ENCODE data around the gene UBE2L3.

DNA sequence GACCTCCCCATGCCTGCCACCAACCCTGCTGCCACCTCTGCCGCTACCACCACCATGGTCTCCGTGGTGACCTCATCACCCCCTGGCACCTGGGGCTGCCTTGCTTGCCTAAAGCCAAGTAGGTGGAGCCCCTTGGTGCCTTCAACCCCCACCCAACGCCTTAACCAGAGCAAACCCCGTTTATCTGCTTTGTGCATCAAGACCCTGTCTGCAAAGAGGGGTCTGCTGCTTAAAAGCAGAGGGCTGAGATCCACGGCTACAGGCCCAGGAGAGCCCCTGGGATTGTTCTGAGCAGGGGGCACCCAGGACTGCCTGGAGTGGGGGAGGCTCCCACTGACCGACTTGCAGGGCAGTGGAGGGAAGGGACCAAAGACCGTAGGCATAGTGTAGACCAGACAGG lies 93.4 kb downstream of the UBE2L3 start:
- TF ChIP-seq, protein P1, sequence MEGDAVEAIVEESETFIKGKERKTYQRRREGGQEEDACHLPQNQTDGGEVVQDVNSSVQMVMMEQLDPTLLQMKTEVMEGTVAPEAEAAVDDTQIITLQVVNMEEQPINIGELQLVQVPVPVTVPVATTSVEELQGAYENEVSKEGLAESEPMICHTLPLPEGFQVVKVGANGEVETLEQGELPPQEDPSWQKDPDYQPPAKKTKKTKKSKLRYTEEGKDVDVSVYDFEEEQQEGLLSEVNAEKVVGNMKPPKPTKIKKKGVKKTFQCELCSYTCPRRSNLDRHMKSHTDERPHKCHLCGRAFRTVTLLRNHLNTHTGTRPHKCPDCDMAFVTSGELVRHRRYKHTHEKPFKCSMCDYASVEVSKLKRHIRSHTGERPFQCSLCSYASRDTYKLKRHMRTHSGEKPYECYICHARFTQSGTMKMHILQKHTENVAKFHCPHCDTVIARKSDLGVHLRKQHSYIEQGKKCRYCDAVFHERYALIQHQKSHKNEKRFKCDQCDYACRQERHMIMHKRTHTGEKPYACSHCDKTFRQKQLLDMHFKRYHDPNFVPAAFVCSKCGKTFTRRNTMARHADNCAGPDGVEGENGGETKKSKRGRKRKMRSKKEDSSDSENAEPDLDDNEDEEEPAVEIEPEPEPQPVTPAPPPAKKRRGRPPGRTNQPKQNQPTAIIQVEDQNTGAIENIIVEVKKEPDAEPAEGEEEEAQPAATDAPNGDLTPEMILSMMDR (IDR thresholded peaks at IDR 0.05): no peak
- TF ChIP-seq EP300 (IDR thresholded peaks at IDR 0.05): no peak
- no peak for TF ChIP-seq POLR2AphosphoS5 (IDR thresholded peaks at IDR 0.05)

All from gastroesophageal sphincter (tissue), 3 donors.